Heart left ventricle (tissue), 13 donors: Measurements from ENCODE around the gene GNAO1.

Experiments
- POLR2A ChIP-seq, 2 donors: fragments of 450-650 bp; IDR thresholded peaks; one replicate each; pipeline ENCODE4 v1.6.1; 2017; ENCODE audit warnings: antibody characterized with exemption in 2 of 2, mild to moderate bottlenecking in 2 of 2, moderate library complexity in 2 of 2
- TF ChIP-seq, protein P1 (sequence below), 12 donors: fragments of 200-600 bp; sonication (generic) in 4 of 12; IDR thresholded peaks; one replicate each; pipeline versions ENCODE4 v1.5.0 to v1.8.0; 2018 to 2022; ENCODE audit warnings: antibody characterized with exemption in 12 of 12, mild to moderate bottlenecking in 5 of 12
- donor health status: ischemic (EF 13 %, LVEDD 7.1; RV severe dilation, severe dysfunction).
- donor health status: DM: no; HTN: yes; CAD: no.
- donor health status: DM: no; HTN: no; CAD: no.
- donor health status: ischemic (EF 25% LVEDD 6.9; RV normal size, moderate dysfunction).
- donor health status: ischemic (EF 25% LVEDD 5.7; RV mildly dilated, moderate dysfunction).
- donor health status: ischemic (EF 35%, LVEDD 5.7; RV mildly dilated, moderate dysfunction).
- donor health status: nonischemic (EF 11% LVEDD 7.7; RV severe dilation, severe dysfunction).
- donor health status: DM: yes; HTN: yes; CAD: no.
- donor health status: PGD.
- donor health status: ischemic (EF 29% LVEDD 5.4; RV normal size, mild dysfunction).
- donor health status: nonischemic (EF 23%, LVEDD 6.1; RV moderate dilation, normal function).

DNA sequence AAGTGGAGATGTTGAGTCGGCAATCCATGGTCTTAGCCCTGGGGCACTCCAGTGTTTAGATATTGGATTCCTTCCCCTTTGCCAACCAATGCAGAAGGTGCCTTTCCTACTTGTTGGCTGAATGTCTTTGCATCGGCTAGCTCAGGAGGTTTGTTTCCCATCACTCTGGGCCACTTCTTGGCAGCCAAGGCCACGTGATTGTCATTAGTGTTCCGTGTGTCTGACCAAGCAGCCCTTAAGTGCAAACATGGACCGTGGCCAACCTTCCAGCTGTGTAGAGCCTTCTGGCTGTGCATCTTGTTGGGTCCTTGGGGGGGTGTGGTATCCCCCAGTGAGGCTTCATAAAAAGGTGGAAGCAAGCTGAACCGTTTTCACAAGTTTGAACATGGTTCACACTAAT, 66.0 kb downstream of the GNAO1 start:
- TF ChIP-seq, protein P1, sequence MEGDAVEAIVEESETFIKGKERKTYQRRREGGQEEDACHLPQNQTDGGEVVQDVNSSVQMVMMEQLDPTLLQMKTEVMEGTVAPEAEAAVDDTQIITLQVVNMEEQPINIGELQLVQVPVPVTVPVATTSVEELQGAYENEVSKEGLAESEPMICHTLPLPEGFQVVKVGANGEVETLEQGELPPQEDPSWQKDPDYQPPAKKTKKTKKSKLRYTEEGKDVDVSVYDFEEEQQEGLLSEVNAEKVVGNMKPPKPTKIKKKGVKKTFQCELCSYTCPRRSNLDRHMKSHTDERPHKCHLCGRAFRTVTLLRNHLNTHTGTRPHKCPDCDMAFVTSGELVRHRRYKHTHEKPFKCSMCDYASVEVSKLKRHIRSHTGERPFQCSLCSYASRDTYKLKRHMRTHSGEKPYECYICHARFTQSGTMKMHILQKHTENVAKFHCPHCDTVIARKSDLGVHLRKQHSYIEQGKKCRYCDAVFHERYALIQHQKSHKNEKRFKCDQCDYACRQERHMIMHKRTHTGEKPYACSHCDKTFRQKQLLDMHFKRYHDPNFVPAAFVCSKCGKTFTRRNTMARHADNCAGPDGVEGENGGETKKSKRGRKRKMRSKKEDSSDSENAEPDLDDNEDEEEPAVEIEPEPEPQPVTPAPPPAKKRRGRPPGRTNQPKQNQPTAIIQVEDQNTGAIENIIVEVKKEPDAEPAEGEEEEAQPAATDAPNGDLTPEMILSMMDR (IDR thresholded peaks at IDR 0.05), result no peak
- TF ChIP-seq POLR2A (IDR thresholded peaks at IDR 0.05), result no peak
